Heart left ventricle (tissue), 16 donors: ENCODE measurements around the gene PCDHAC1. TPM values are rescaled to one million over a fixed set of nuclear protein-coding genes. Genes with fewer than 3 reads are reported as not detected.

ENCODE experiments used
- ATAC-seq, 4 donors: fragments of 200-7000 bp; cut with Tn5 transposase; one replicate each; pipeline ENCODE4 v1.9.1; 2020 to 2022; ENCODE audit warnings: moderate library complexity in 4 of 4, mild to moderate bottlenecking in 3 of 4, moderate number of reproducible peaks in 1 of 4
- DNase-seq, 5 donors: peaks; one replicate each; pipeline ENCODE4 v3.0.0-alpha.2; 2020
- H3K27ac ChIP-seq, 12 donors: fragments of 200-600 bp; sonication (generic) in 4 of 12; one replicate each; pipeline versions ENCODE4 v1.5.0 to v1.8.0; 2016 to 2022; ENCODE audit warnings: mild to moderate bottlenecking in 2 of 12
- H3K27me3 ChIP-seq, 9 donors: fragments of 200-600 bp; sonication (generic) in 2 of 9; one replicate each; pipeline versions ENCODE4 v1.5.1 to v1.8.0; 2016 to 2022; ENCODE audit warnings: mild to moderate bottlenecking in 3 of 9
- H3K36me3 ChIP-seq, 9 donors: fragments of 200-600 bp; sonication (generic) in 2 of 9; one replicate each; pipeline versions ENCODE4 v1.5.0 to v1.8.0; 2018 to 2022; ENCODE audit warnings: mild to moderate bottlenecking in 2 of 9
- H3K4me1 ChIP-seq, 12 donors: fragments of 200-600 bp; sonication (generic) in 4 of 12; one replicate each; pipeline versions ENCODE4 v1.5.0 to v1.8.0; 2016 to 2022; ENCODE audit warnings: mild to moderate bottlenecking in 3 of 12
- H3K4me3 ChIP-seq, 12 donors: fragments of 200-600 bp; sonication (generic) in 4 of 12; one replicate each; pipeline versions ENCODE4 v1.5.0 to v1.8.0; 2017 to 2022; ENCODE audit warnings: mild to moderate bottlenecking in 9 of 12, moderate library complexity in 4 of 12
- H3K9me3 ChIP-seq, 12 donors: fragments of 200-600 bp; sonication (generic) in 4 of 12; one replicate each; pipeline versions ENCODE4 v1.5.0 to v1.8.0; 2016 to 2022; ENCODE audit warnings: mild to moderate bottlenecking in 1 of 12
- POLR2A ChIP-seq, 2 donors: fragments of 450-650 bp; IDR thresholded peaks; one replicate each; pipeline ENCODE4 v1.6.1; 2017; ENCODE audit warnings: antibody characterized with exemption in 2 of 2, mild to moderate bottlenecking in 2 of 2, moderate library complexity in 2 of 2
- WGBS, 4 donors: extraction: QIAGEN DNeasy Blood & Tissue Kit in 2 of 4; methylation state at CpG; one replicate each; pipeline versions ENCODE4 v1.1.5 to v1.1.7; 2013 to 2018; 5-methylcytosine and 5-hydroxymethylcytosine counted together
- intact Hi-C, 10 donors: fragments of 100-400 bp; cut with DNase I; formaldehyde crosslinking; loops; one replicate each; pipeline versions ENCODE4 v1.11.1 to v1.14.2; 2022
- polyA plus RNA-seq, 2 donors: library from polyadenylated mRNA; stranded (reverse); fragments of 200-250 nt; gene quantifications; one replicate each; pipeline ENCODE4 v1.2.3, GENCODE V29; 2013
- total RNA-seq, 9 donors: library from RNA; depleted of rRNA in 2 of 9; stranded (reverse); fragments of >200 nt in 2 of 9; fragmentation: NEBNext Ultra II Directional in 3 of 9; extraction: Animal tissue kit (Norgen Biotek cat#: 25700) in 3 of 9; gene quantifications; one replicate each; pipeline versions ENCODE4 v1.1.0 to v1.2.4, GENCODE V29; 2016 to 2023
- TF ChIP-seq, protein P1 (sequence below), 12 donors: fragments of 200-600 bp; sonication (generic) in 4 of 12; IDR thresholded peaks; one replicate each; pipeline versions ENCODE4 v1.5.0 to v1.8.0; 2018 to 2022; ENCODE audit warnings: antibody characterized with exemption in 12 of 12, mild to moderate bottlenecking in 5 of 12
- donor health status: ischemic (EF 13 %, LVEDD 7.1; RV severe dilation, severe dysfunction).
- donor health status: healthy with polysubstance abuse.
- donor health status: DM: no; HTN: yes; CAD: no.
- donor health status: DM: no; HTN: no; CAD: no.
- donor health status: ischemic (EF 25% LVEDD 6.9; RV normal size, moderate dysfunction).
- donor health status: ischemic (EF 25% LVEDD 5.7; RV mildly dilated, moderate dysfunction).
- donor health status: healthy.
- donor health status: DM: yes; HTN: yes; CAD: no.
- donor health status: ischemic (EF 35%, LVEDD 5.7; RV mildly dilated, moderate dysfunction).
- donor health status: nonischemic (EF 11% LVEDD 7.7; RV severe dilation, severe dysfunction).
- donor health status: DM: yes; HTN: yes; CAD: no.
- donor health status: PGD.
- donor health status: ischemic (EF 29% LVEDD 5.4; RV normal size, mild dysfunction).
- donor health status: nonischemic (EF 23%, LVEDD 6.1; RV moderate dilation, normal function).

PCDHAC1 gene
- total and polyA plus RNA-seq, 11 donors = 0.08 to 0.88 (median 0.14) TPM; not detected in 5

- H3K9me3 ChIP-seq = no peaks in the 10 kb centered on the region
- DNase-seq (no peak), ATAC-seq (no peak)
- intact Hi-C loops = no loop called here
- TF ChIP-seq, protein P1, sequence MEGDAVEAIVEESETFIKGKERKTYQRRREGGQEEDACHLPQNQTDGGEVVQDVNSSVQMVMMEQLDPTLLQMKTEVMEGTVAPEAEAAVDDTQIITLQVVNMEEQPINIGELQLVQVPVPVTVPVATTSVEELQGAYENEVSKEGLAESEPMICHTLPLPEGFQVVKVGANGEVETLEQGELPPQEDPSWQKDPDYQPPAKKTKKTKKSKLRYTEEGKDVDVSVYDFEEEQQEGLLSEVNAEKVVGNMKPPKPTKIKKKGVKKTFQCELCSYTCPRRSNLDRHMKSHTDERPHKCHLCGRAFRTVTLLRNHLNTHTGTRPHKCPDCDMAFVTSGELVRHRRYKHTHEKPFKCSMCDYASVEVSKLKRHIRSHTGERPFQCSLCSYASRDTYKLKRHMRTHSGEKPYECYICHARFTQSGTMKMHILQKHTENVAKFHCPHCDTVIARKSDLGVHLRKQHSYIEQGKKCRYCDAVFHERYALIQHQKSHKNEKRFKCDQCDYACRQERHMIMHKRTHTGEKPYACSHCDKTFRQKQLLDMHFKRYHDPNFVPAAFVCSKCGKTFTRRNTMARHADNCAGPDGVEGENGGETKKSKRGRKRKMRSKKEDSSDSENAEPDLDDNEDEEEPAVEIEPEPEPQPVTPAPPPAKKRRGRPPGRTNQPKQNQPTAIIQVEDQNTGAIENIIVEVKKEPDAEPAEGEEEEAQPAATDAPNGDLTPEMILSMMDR (IDR thresholded peaks at IDR 0.05) = no peak
- TF ChIP-seq POLR2A (IDR thresholded peaks at IDR 0.05) = no peak
- H3K27me3 ChIP-seq = peaks cover 0 to 55% (median 23%) of the 10 kb centered on the region in 9 donors
- peak overlapping the region in 10 of 12 donors; percentile 40 to 67 (median 56) for H3K4me3 ChIP-seq
- 27 to 44% (median 33%) methylated on average over 25 to 34 of the region's 34 CpGs for WGBS, 4 donors
- no peak overlapping the region for H3K27ac ChIP-seq
- H3K36me3 ChIP-seq = no peaks in the 10 kb centered on the region
- H3K4me1 ChIP-seq = peaks cover 0 to 17% (median 6%) of the 10 kb centered on the region in 12 donors
These were observed 41.3 kb downstream of the PCDHAC1 start for GRCh38 chr5:140967226-140967893.

GRCh38 chr5:140969880-140970279, 43.8 kb downstream of the PCDHAC1 start:
- ATAC-seq (no peak), DNase-seq (no peak)
- no peaks in the 10 kb centered on the region for H3K9me3 ChIP-seq
- no peak overlapping the region for H3K27ac ChIP-seq
- intact Hi-C loops = no loop called here
- no peak for TF ChIP-seq POLR2A (IDR thresholded peaks at IDR 0.05)
- TF ChIP-seq, protein P1 (IDR thresholded peaks at IDR 0.05) = no peak
- no peak overlapping the region for H3K4me3 ChIP-seq
- H3K36me3 ChIP-seq = no peaks in the 10 kb centered on the region
- peaks cover 0 to 17% (median 6%) of the 10 kb centered on the region in 12 donors for H3K4me1 ChIP-seq
- H3K27me3 ChIP-seq = peaks cover 0 to 37% (median 21%) of the 10 kb centered on the region in 9 donors

DNA sequence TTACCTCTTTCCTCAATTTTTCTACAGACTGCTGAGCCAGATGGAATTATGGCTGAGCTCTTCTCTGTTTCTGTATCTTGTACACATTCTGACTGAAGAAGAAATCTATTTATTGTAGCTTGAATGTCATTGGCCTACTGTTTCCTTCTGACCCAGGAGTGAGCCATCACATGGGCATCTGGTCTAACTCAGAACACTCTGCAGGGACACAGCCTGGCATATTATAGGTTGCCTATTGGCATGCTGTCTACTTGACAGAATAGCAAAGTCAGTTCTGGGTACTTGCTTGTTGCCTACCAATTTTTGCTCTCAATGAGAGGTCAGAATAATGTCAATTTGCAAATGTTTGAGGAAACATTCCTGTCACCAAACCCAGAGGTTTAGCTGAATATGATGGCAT, 47.5 kb downstream of the PCDHAC1 start:
- H3K36me3 ChIP-seq = no peaks in the 10 kb centered on the region
- no peak overlapping the region for H3K27ac ChIP-seq
- H3K9me3 ChIP-seq = no peaks in the 10 kb centered on the region
- ATAC-seq (no peak), DNase-seq (no peak)
- peaks cover 0 to 12% (median 0%) of the 10 kb centered on the region in 9 donors for H3K27me3 ChIP-seq
- intact Hi-C loops = no loop called here
- TF ChIP-seq, protein P1 (IDR thresholded peaks at IDR 0.05) = no peak
- TF ChIP-seq POLR2A (IDR thresholded peaks at IDR 0.05) = no peak
- no peaks in the 10 kb centered on the region for H3K4me1 ChIP-seq
- no peak overlapping the region for H3K4me3 ChIP-seq

DNA sequence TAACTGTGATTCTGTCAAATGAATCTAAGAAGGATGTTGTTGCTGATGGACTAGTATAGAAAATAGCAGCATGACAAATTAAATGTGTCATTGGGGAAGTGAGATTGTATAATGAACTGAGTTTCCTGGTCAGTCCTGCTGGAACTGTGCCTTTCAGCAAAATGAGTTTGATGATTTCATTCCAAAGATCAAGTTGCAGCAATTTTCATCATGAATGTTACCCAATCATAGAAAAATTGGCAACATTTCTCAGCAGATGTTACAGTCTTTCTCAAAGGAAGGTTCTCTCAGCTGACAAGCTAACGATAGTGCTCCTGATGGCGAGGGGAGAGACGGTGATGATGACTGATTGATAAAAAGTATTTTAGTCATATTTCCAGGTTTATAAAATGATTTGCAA, 50.9 kb downstream of the PCDHAC1 start:
- 48 to 65% (median 64%) methylated on average over 3 of the region's 3 CpGs for WGBS, 4 donors
- TF ChIP-seq, protein P1 (IDR thresholded peaks at IDR 0.05) = no peak
- no peak for TF ChIP-seq POLR2A (IDR thresholded peaks at IDR 0.05)
- no peak overlapping the region for H3K27ac ChIP-seq
- DNase-seq (no peak), ATAC-seq (peak in 1 of 4 donors; percentile 42)
- no peaks in the 10 kb centered on the region for H3K4me1 ChIP-seq
- peaks cover 0 to 6% (median 0%) of the 10 kb centered on the region in 9 donors for H3K27me3 ChIP-seq
- intact Hi-C loops = no loop called here
- no peaks in the 10 kb centered on the region for H3K9me3 ChIP-seq
- no peak overlapping the region for H3K4me3 ChIP-seq
- H3K36me3 ChIP-seq = no peaks in the 10 kb centered on the region
